Mucosa of rectum (tissue), 2 donors: ENCODE results near the gene SNAP23.

Experiments used
- H3K27ac ChIP-seq, 2 donors: one replicate each; pipeline ENCODE4 v1.7.0; 2013; ENCODE audit warnings: inconsistent platforms in 2 of 2, low read depth in 2 of 2, low read length in 2 of 2
- H3K27me3 ChIP-seq, 2 donors: one replicate each; pipeline ENCODE4 v1.7.0; 2013; ENCODE audit warnings: low read length in 2 of 2; ENCODE audit not compliant: control insufficient read depth in 2 of 2, insufficient read depth in 2 of 2
- H3K36me3 ChIP-seq, 2 donors: one replicate each; pipeline ENCODE4 v1.7.0; 2013; ENCODE audit warnings: low read length in 2 of 2; ENCODE audit not compliant: control insufficient read depth in 2 of 2, insufficient read depth in 2 of 2
- H3K4me1 ChIP-seq, 2 donors: one replicate each; pipeline ENCODE4 v1.7.0; 2013; ENCODE audit warnings: low read length in 2 of 2, mild to moderate bottlenecking in 1 of 2; ENCODE audit not compliant: control insufficient read depth in 2 of 2, insufficient read depth in 2 of 2
- H3K4me3 ChIP-seq, 2 donors: one replicate each; pipeline ENCODE4 v1.7.0; 2013; ENCODE audit warnings: low read length in 2 of 2
- H3K9ac ChIP-seq, 2 donors: one replicate each; pipeline ENCODE4 v1.7.0; 2013; ENCODE audit warnings: low read length in 2 of 2, low read depth in 1 of 2, mild to moderate bottlenecking in 1 of 2
- H3K9me3 ChIP-seq, 2 donors: one replicate each; pipeline ENCODE4 v1.7.0; 2013; ENCODE audit warnings: low read length in 2 of 2; ENCODE audit not compliant: control insufficient read depth in 2 of 2
- donor health status: healthy.
- donor health status: Normal muscosa, but diverticular disease.

The SNAP23 gene

DNA sequence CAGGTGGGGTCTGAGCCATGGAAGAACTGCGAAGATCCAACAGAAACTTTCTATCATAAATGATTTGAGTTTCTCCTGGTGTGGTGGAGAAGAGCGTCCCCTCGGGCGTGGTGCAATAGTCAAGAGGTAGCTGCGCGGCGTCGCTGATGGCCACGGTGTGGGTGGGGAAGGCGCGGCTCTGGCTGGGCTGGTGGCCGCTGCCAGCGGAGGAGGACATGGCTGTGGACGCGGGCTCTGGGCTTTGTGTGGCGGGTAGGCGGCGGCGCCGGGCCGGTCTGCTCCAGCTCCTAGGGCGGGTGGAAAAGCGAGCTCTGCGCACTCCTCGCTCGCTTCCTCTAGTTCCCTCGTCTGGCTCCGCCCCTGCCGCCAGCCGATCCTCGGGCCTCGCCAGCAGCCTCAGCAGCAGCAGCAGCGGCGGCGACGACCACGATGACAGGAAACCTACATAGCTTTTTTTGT is 85.9 kb downstream of the SNAP23 start:
- H3K4me1 ChIP-seq = peaks cover 6 to 18% of the 10 kb centered on the region in 2 donors
- peak overlapping the region; percentile 64 to 72 for H3K27ac ChIP-seq
- peak overlapping the region; percentile 67 to 68 for H3K4me3 ChIP-seq
- H3K9me3 ChIP-seq = no peaks in the 10 kb centered on the region
- peak overlapping the region; percentile 54 to 74 for H3K9ac ChIP-seq
- peaks cover 3 to 5% of the 10 kb centered on the region in 2 donors for H3K27me3 ChIP-seq
- no peaks in the 10 kb centered on the region for H3K36me3 ChIP-seq
